Naive B cell (primary cell): Measurements from ENCODE around the gene RDH5. TPM values are rescaled to one million over a fixed set of nuclear protein-coding genes. Genes with fewer than 3 reads are reported as not detected.

ENCODE experiments used
- ATAC-seq, 2 donors: fragments of 150-1000 bp; cut with Tn5 transposase; 2 replicates each; pipeline ENCODE4 v1.10.0; 2021; ENCODE audit warnings: low read depth in 2 of 2, mild to moderate bottlenecking in 2 of 2, moderate library complexity in 2 of 2
- DNase-seq: peaks from one replicate; pipeline ENCODE4 v3.0.0; 2022
- H3K27ac Mint-ChIP-seq, 6 donors: one replicate each; pipeline ENCODE4 v1.8.0; 2020 to 2022; ENCODE audit warnings: mild to moderate bottlenecking in 6 of 6, mixed read lengths in 6 of 6, moderate library complexity in 5 of 6, inconsistent platforms in 2 of 6
- H3K27me3 Mint-ChIP-seq, 3 donors: one replicate each; pipeline ENCODE4 v1.8.0; 2021 to 2022; ENCODE audit warnings: mixed read lengths in 3 of 3, mild to moderate bottlenecking in 1 of 3
- H3K36me3 Mint-ChIP-seq, 2 donors: one replicate each; pipeline ENCODE4 v1.8.0; 2020 to 2022; ENCODE audit warnings: mixed read lengths in 2 of 2, inconsistent platforms in 1 of 2, mild to moderate bottlenecking in 1 of 2
- H3K4me1 Mint-ChIP-seq, 3 donors: one replicate each; pipeline ENCODE4 v1.8.0; 2020 to 2022; ENCODE audit warnings: mixed read lengths in 3 of 3, inconsistent platforms in 1 of 3, mild to moderate bottlenecking in 1 of 3, moderate library complexity in 1 of 3
- H3K4me3 Mint-ChIP-seq, 8 donors: one replicate each; pipeline ENCODE4 v1.8.0; 2020 to 2022; ENCODE audit warnings: mild to moderate bottlenecking in 8 of 8, mixed read lengths in 8 of 8, moderate library complexity in 8 of 8, inconsistent platforms in 2 of 8
- H3K9me3 Mint-ChIP-seq, 7 donors: one replicate each; pipeline ENCODE4 v1.8.0; 2020 to 2022; ENCODE audit warnings: mixed read lengths in 7 of 7, mild to moderate bottlenecking in 5 of 7, inconsistent platforms in 2 of 7, moderate library complexity in 1 of 7
- polyA plus RNA-seq, 6 donors: library from polyadenylated mRNA; unstranded; fragments of 300-500 nt; fragmentation: Illumina TruSeq; gene quantifications; one replicate each; pipeline ENCODE4 v1.2.3, GENCODE V29; 2021; ENCODE audit warnings: low read depth in 6 of 6

Gene RDH5
- polyA plus RNA-seq, 6 donors from 2014 or later = 0.61 to 3.1 (median 1.3) TPM; not detected in 1

GRCh38 chr12:55708695-55709233, 11.4 kb upstream of the RDH5 start:
- DNase-seq (no peak), ATAC-seq (no peak)
- peaks cover 14 to 30% (median 20%) of the 10 kb centered on the region in 3 donors for H3K27me3 Mint-ChIP-seq
- peak overlapping the region; percentile 77 to 95 (median 92) for H3K4me3 Mint-ChIP-seq
- H3K36me3 Mint-ChIP-seq = no peaks in the 10 kb centered on the region
- no peaks in the 10 kb centered on the region for H3K9me3 Mint-ChIP-seq
- peak overlapping the region in 2 of 6 donors; percentile 8 to 47 for H3K27ac Mint-ChIP-seq
- H3K4me1 Mint-ChIP-seq = peaks cover 27 to 31% (median 30%) of the 10 kb centered on the region in 3 donors

GRCh38 chr12:55711786-55712553, 8.2 kb upstream of the RDH5 start:
- Mint-ChIP-seq H3K9me3 (no peaks in the 10 kb centered on the region), H3K36me3 (no peaks in the 10 kb centered on the region), H3K4me3 (no peak overlapping the region), H3K4me1 (peaks cover 28 to 38% (median 36%) of the 10 kb centered on the region in 3 donors), H3K27me3 (peaks cover 14 to 25% (median 14%) of the 10 kb centered on the region in 3 donors), H3K27ac (no peak overlapping the region)
- DNase-seq (no peak), ATAC-seq (no peak)

GRCh38 chr12:55712700-55713415, 7.3 kb upstream of the RDH5 start:
- DNase-seq (no peak), ATAC-seq (no peak)
- no peaks in the 10 kb centered on the region for H3K36me3 Mint-ChIP-seq
- H3K9me3 Mint-ChIP-seq = no peaks in the 10 kb centered on the region
- H3K27me3 Mint-ChIP-seq = peaks cover 12 to 23% (median 14%) of the 10 kb centered on the region in 3 donors
- H3K27ac Mint-ChIP-seq = peak overlapping the region in 1 of 6 donors; percentile 85
- H3K4me3 Mint-ChIP-seq = peak overlapping the region in 1 of 8 donors; percentile 68
- peaks cover 30 to 43% (median 41%) of the 10 kb centered on the region in 3 donors for H3K4me1 Mint-ChIP-seq

- H3K27ac Mint-ChIP-seq = no peak overlapping the region
- H3K27me3 Mint-ChIP-seq = peaks cover 6 to 14% (median 9%) of the 10 kb centered on the region in 3 donors
- no peaks in the 10 kb centered on the region for H3K36me3 Mint-ChIP-seq
- peak overlapping the region in 3 of 8 donors; percentile 32 to 68 (median 45) for H3K4me3 Mint-ChIP-seq
- ATAC-seq = no peak
- H3K4me1 Mint-ChIP-seq = peaks cover 30 to 43% (median 41%) of the 10 kb centered on the region in 3 donors
- no peaks in the 10 kb centered on the region for H3K9me3 Mint-ChIP-seq
- no peak for DNase-seq
Observed at GRCh38 chr12:55713721-55714120, 6.5 kb upstream of the RDH5 start.

DNA sequence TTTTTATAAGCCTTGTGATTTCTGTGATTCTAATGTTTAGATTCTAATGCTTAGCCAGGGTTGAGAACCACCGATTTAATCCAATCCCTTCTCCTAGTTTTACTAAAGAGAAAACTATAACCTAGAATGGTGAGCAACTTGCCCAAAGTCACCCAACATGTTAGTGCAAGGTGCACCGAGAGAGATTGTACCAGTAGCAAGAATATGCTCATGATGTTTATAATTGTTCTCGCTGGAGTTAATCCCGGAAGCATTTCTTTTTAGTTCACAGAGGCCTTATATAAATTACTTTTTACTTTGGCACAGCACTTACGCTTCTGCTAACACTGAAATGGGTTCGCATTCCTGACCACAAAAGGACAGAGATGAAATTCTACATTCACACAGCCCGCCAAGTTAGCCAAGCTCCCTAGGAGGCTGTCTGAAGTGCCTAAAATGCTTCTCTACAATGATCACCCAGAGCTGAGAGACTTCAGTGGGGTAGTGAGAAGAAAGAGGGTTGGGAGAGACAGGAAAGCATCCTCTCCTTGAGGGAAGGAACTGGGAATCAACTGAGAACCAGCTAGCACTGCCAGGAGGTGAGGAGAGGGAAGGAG, 4.9 kb upstream of the RDH5 start:
- Mint-ChIP-seq H3K4me3 (peak overlapping the region; percentile 88 to 97 (median 96)), H3K4me1 (peaks cover 25 to 43% (median 40%) of the 10 kb centered on the region in 3 donors), H3K36me3 (no peaks in the 10 kb centered on the region), H3K27me3 (no peaks in the 10 kb centered on the region), H3K9me3 (no peaks in the 10 kb centered on the region), H3K27ac (peak overlapping the region in 5 of 6 donors; percentile 94 to 99 (median 96))
- DNase-seq = no peak
- ATAC-seq = no peak

GRCh38 chr12:55715833-55716581, 4.2 kb upstream of the RDH5 start, which contains the start of gene BLOC1S1:
Gene BLOC1S1 (plus strand): TSS chr12:55716046. CDS start chr12:55716052, 6 bp downstream.
- Mint-ChIP-seq H3K9me3 (no peaks in the 10 kb centered on the region), H3K27me3 (no peaks in the 10 kb centered on the region), H3K36me3 (no peaks in the 10 kb centered on the region), H3K4me1 (peaks cover 25 to 43% (median 40%) of the 10 kb centered on the region in 3 donors), H3K4me3 (peak within 1 kb of the TSS; percentile 88 to 97 (median 96)), H3K27ac (peak within 1 kb of the TSS; percentile 93 to 99 (median 96))
- peak; percentile 91 to 93 for ATAC-seq
- peak; percentile 87 for DNase-seq

- H3K36me3 Mint-ChIP-seq = no peaks in the 10 kb centered on the region
Observed at GRCh38 chr12:55716582-55716957, 3.6 kb upstream of the RDH5 start.

GRCh38 chr12:55717011-55718007, 2.9 kb upstream of the RDH5 start:
- H3K27ac Mint-ChIP-seq = peak overlapping the region in 4 of 6 donors; percentile 38 to 96 (median 94)
- no peaks in the 10 kb centered on the region for H3K27me3 Mint-ChIP-seq
- peaks cover 25 to 43% (median 40%) of the 10 kb centered on the region in 3 donors for H3K4me1 Mint-ChIP-seq
- no peaks in the 10 kb centered on the region for H3K36me3 Mint-ChIP-seq
- no peaks in the 10 kb centered on the region for H3K9me3 Mint-ChIP-seq
- ATAC-seq (no peak), DNase-seq (no peak)
- peak overlapping the region; percentile 88 to 97 (median 96) for H3K4me3 Mint-ChIP-seq

More at GRCh38 chr12:55716582-55716957, 3.6 kb upstream of the RDH5 start:
- no peaks in the 10 kb centered on the region for H3K27me3 Mint-ChIP-seq
- DNase-seq = no peak
- H3K9me3 Mint-ChIP-seq = no peaks in the 10 kb centered on the region
- H3K4me3 Mint-ChIP-seq = peak overlapping the region; percentile 88 to 97 (median 96)
- H3K4me1 Mint-ChIP-seq = peaks cover 25 to 43% (median 40%) of the 10 kb centered on the region in 3 donors
- ATAC-seq = no peak
- peak overlapping the region; percentile 93 to 99 (median 96) for H3K27ac Mint-ChIP-seq

- Mint-ChIP-seq H3K27me3 (no peaks in the 10 kb centered on the region), H3K4me3 (peak overlapping the region in 6 of 8 donors; percentile 15 to 97 (median 80)), H3K27ac (peak overlapping the region in 2 of 6 donors; percentile 28 to 38), H3K4me1 (peaks cover 25 to 43% (median 43%) of the 10 kb centered on the region in 3 donors), H3K9me3 (no peaks in the 10 kb centered on the region), H3K36me3 (no peaks in the 10 kb centered on the region)
- DNase-seq = no peak
- no peak for ATAC-seq
Observed at GRCh38 chr12:55718015-55718414, 2.2 kb upstream of the RDH5 start.

- ATAC-seq = no peak
- DNase-seq = no peak
- peak overlapping the region in 2 of 6 donors; percentile 28 to 63 for H3K27ac Mint-ChIP-seq
- H3K4me3 Mint-ChIP-seq = peak overlapping the region in 4 of 8 donors; percentile 32 to 97 (median 76)
- peaks cover 28 to 43% (median 43%) of the 10 kb centered on the region in 3 donors for H3K4me1 Mint-ChIP-seq
- H3K9me3 Mint-ChIP-seq = no peaks in the 10 kb centered on the region
- H3K36me3 Mint-ChIP-seq = no peaks in the 10 kb centered on the region
- no peaks in the 10 kb centered on the region for H3K27me3 Mint-ChIP-seq
Observed at GRCh38 chr12:55718624-55719275, 1.4 kb upstream of the RDH5 start.

DNA sequence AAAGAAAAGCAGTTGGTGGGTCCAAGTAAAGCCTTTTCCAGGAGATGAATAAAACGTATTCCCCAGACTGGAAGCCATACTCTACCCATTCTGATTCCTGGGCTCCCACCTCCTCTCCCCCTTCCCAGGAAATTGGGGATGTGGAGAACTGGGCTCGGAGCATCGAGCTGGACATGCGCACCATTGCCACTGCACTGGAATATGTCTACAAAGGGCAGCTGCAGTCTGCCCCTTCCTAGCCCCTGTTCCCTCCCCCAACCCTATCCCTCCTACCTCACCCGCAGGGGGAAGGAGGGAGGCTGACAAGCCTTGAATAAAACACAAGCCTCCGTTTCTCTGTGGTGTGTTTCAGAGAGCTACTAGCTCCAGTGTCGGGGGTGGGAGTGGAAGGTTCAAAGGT, 822 bp upstream of the RDH5 start:
- peak overlapping the region in 3 of 8 donors; percentile 15 to 59 (median 52) for H3K4me3 Mint-ChIP-seq
- ATAC-seq (no peak), DNase-seq (no peak)
- H3K9me3 Mint-ChIP-seq = no peaks in the 10 kb centered on the region
- H3K27me3 Mint-ChIP-seq = no peaks in the 10 kb centered on the region
- no peak overlapping the region for H3K27ac Mint-ChIP-seq
- H3K36me3 Mint-ChIP-seq = no peaks in the 10 kb centered on the region
- peaks cover 29 to 43% (median 43%) of the 10 kb centered on the region in 3 donors for H3K4me1 Mint-ChIP-seq
